Activated CD4-positive, alpha-beta T cell treated with anti-CD3 and anti-CD28 coated beads for 1 hour (primary cell): Measurements from ENCODE around the gene PTGR3.

Source experiments
- DNase-seq: peaks from one replicate; pipeline ENCODE4 v3.0.0-alpha.2; 2020

Gene PTGR3

GRCh38 chr18:75165926-75166325 lies 43.0 kb downstream of the PTGR3 start:
- DNase-seq: no peak

- no peak for DNase-seq
These were observed 44.5 kb downstream of the PTGR3 start for GRCh38 chr18:75164479-75164878.

- no peak for DNase-seq
These were observed 45.2 kb downstream of the PTGR3 start for GRCh38 chr18:75163736-75164135.

- DNase-seq: no peak
These were observed 46.0 kb downstream of the PTGR3 start for GRCh38 chr18:75162978-75163377.

GRCh38 chr18:75162467-75162866 lies 46.5 kb downstream of the PTGR3 start:
- no peak for DNase-seq

- no peak for DNase-seq
These were observed 47.5 kb downstream of the PTGR3 start for GRCh38 chr18:75161256-75162028.

GRCh38 chr18:75160364-75160763 lies 48.6 kb downstream of the PTGR3 start:
- no peak for DNase-seq

- no peak for DNase-seq
These were observed 49.1 kb downstream of the PTGR3 start for GRCh38 chr18:75159646-75160356.

- no peak for DNase-seq
These were observed 49.8 kb downstream of the PTGR3 start for GRCh38 chr18:75159238-75159518.
